Neutrophil (primary cell): ENCODE measurements around the gene COX8A.

Experiments used
- H3K27ac ChIP-seq: fragments of 200-600 bp; sonication (generic); 2 replicates; pipeline ENCODE4 v1.5.1; 2016; ENCODE audit warnings: mild to moderate bottlenecking, moderate library complexity
- H3K27me3 ChIP-seq: fragments of 200-600 bp; sonication (generic); 2 replicates; pipeline ENCODE4 v1.6.0; 2016; ENCODE audit warnings: mild to moderate bottlenecking
- H3K36me3 ChIP-seq: fragments of 200-600 bp; sonication (generic); 2 replicates; pipeline ENCODE4 v1.5.1; 2017
- H3K4me1 ChIP-seq, 2 experiments: fragments of 200-600 bp in 1 of 2; sonication (generic) in 1 of 2; 1 replicate in 1 of 2; 2 replicates in 1 of 2; pipeline versions ENCODE4 v1.5.1 to v1.6.1; 2013 to 2016; ENCODE audit warnings: low read depth in 1 of 2, low read length in 1 of 2, mild to moderate bottlenecking in 1 of 2, moderate library complexity in 1 of 2; ENCODE audit not compliant: control insufficient read depth in 1 of 2, insufficient read depth in 1 of 2
- H3K4me3 ChIP-seq, 2 experiments: fragments of 200-600 bp in 1 of 2; sonication (generic) in 1 of 2; 1 replicate in 1 of 2; 2 replicates in 1 of 2; pipeline ENCODE4 v1.5.1; 2013 to 2016; ENCODE audit warnings: low read depth in 1 of 2, low read length in 1 of 2, mild to moderate bottlenecking in 1 of 2, moderate library complexity in 1 of 2
- H3K9me3 ChIP-seq: fragments of 200-600 bp; sonication (generic); 2 replicates; pipeline ENCODE4 v1.5.1; 2016
- TF ChIP-seq, protein P1 (sequence below): fragments of 200-600 bp; sonication (generic); IDR thresholded peaks from 2 replicates; pipeline ENCODE4 v1.5.1; 2016; ENCODE audit warnings: antibody characterized with exemption

COX8A gene

GRCh38 chr11:64021757-64022093 is 47.3 kb downstream of the COX8A start:
- H3K4me3 ChIP-seq = no peak overlapping the region
- no peak overlapping the region for H3K27ac ChIP-seq
- no peaks in the 10 kb centered on the region for H3K27me3 ChIP-seq
- no peaks in the 10 kb centered on the region for H3K9me3 ChIP-seq
- no peaks in the 10 kb centered on the region for H3K36me3 ChIP-seq
- TF ChIP-seq, protein P1, sequence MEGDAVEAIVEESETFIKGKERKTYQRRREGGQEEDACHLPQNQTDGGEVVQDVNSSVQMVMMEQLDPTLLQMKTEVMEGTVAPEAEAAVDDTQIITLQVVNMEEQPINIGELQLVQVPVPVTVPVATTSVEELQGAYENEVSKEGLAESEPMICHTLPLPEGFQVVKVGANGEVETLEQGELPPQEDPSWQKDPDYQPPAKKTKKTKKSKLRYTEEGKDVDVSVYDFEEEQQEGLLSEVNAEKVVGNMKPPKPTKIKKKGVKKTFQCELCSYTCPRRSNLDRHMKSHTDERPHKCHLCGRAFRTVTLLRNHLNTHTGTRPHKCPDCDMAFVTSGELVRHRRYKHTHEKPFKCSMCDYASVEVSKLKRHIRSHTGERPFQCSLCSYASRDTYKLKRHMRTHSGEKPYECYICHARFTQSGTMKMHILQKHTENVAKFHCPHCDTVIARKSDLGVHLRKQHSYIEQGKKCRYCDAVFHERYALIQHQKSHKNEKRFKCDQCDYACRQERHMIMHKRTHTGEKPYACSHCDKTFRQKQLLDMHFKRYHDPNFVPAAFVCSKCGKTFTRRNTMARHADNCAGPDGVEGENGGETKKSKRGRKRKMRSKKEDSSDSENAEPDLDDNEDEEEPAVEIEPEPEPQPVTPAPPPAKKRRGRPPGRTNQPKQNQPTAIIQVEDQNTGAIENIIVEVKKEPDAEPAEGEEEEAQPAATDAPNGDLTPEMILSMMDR = no peak
- no peaks in the 10 kb centered on the region for H3K4me1 ChIP-seq

- Histone ChIP-seq H3K27me3 (no peaks in the 10 kb centered on the region), H3K4me3 (no peak overlapping the region), H3K9me3 (no peaks in the 10 kb centered on the region), H3K36me3 (no peaks in the 10 kb centered on the region), H3K27ac (no peak overlapping the region), H3K4me1 (no peaks in the 10 kb centered on the region)
- TF ChIP-seq, protein P1 = no peak
Measured at GRCh38 chr11:64022125-64022784, 47.8 kb downstream of the COX8A start.

GRCh38 chr11:64023712-64024710 is 49.6 kb downstream of the COX8A start:
- Histone ChIP-seq H3K4me1 (peaks cover 10 to 15% of the 10 kb centered on the region in 2 experiments), H3K36me3 (no peaks in the 10 kb centered on the region), H3K27me3 (peaks cover 2% of the 10 kb centered on the region), H3K4me3 (no peak overlapping the region), H3K27ac (no peak overlapping the region), H3K9me3 (no peaks in the 10 kb centered on the region)
- TF ChIP-seq, protein P1 = no peak

DNA sequence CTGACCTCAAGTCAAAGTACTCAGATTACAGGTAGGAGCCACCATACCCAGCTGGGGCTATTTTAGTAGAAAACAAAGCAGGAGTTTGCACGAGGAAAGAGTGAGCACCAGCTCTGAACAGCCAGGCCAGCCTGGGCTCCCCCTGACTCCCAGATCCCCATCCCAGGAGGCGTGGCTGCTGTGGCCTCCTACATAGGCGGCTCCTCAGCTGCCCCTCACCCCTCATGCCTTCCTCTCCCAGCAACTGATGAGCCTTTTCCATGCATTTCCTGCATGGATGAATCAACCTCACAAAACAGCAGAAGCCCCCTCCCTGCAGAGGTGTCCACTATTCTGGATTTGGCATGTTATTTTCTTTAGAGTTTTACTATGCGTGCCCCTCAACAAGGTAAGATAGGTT is 50.8 kb downstream of the COX8A start:
- TF ChIP-seq, protein P1 = no peak
- peaks cover 2% of the 10 kb centered on the region for H3K27me3 ChIP-seq
- H3K4me3 ChIP-seq = no peak overlapping the region

More for the DNA sequence above, 50.8 kb downstream of the COX8A start:
- H3K4me1 ChIP-seq = peaks cover 10 to 15% of the 10 kb centered on the region in 2 experiments
- no peak overlapping the region for H3K27ac ChIP-seq
- no peaks in the 10 kb centered on the region for H3K9me3 ChIP-seq
- no peaks in the 10 kb centered on the region for H3K36me3 ChIP-seq
